ENCODE results near the gene TMEM184A. TPM values are rescaled to one million over a fixed set of nuclear protein-coding genes. Genes with fewer than 3 reads are reported as not detected.

TMEM184A gene
- total and polyA plus RNA-seq, 2 experiments from 2014 or later = 0.18 to 0.66 TPM

DNA sequence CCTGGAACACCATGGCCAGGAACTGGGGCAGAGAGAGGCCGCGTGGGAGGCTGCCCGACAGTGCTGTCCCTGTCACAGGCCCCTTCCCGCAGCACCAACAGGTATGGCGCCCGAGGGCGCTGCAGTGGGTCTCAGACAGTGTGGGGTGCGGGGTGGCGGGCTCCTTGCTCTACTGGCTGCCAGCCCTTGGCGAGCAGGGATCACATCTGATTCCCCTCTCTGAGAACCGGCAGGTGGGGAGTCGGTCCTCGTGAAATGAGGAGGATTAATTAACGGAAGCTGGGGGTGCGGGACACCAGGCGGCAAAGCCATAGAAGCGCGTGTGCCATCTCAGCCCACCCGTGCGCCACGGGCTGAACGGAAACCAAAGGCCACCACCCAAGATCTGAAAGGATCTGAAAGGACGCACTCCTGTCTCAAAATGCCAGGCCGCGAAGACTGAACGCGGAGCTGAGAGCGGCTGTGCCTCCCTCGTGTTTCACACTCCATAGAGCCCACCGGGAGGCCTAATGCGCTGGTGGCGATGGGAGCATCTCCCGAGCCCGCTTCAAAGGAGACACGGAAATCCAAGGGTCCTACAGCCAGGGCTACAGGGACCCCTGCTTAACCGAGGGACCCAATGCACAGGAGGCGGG lies 58.6 kb downstream of the TMEM184A start (continued):
- TF ChIP-seq, protein P1, sequence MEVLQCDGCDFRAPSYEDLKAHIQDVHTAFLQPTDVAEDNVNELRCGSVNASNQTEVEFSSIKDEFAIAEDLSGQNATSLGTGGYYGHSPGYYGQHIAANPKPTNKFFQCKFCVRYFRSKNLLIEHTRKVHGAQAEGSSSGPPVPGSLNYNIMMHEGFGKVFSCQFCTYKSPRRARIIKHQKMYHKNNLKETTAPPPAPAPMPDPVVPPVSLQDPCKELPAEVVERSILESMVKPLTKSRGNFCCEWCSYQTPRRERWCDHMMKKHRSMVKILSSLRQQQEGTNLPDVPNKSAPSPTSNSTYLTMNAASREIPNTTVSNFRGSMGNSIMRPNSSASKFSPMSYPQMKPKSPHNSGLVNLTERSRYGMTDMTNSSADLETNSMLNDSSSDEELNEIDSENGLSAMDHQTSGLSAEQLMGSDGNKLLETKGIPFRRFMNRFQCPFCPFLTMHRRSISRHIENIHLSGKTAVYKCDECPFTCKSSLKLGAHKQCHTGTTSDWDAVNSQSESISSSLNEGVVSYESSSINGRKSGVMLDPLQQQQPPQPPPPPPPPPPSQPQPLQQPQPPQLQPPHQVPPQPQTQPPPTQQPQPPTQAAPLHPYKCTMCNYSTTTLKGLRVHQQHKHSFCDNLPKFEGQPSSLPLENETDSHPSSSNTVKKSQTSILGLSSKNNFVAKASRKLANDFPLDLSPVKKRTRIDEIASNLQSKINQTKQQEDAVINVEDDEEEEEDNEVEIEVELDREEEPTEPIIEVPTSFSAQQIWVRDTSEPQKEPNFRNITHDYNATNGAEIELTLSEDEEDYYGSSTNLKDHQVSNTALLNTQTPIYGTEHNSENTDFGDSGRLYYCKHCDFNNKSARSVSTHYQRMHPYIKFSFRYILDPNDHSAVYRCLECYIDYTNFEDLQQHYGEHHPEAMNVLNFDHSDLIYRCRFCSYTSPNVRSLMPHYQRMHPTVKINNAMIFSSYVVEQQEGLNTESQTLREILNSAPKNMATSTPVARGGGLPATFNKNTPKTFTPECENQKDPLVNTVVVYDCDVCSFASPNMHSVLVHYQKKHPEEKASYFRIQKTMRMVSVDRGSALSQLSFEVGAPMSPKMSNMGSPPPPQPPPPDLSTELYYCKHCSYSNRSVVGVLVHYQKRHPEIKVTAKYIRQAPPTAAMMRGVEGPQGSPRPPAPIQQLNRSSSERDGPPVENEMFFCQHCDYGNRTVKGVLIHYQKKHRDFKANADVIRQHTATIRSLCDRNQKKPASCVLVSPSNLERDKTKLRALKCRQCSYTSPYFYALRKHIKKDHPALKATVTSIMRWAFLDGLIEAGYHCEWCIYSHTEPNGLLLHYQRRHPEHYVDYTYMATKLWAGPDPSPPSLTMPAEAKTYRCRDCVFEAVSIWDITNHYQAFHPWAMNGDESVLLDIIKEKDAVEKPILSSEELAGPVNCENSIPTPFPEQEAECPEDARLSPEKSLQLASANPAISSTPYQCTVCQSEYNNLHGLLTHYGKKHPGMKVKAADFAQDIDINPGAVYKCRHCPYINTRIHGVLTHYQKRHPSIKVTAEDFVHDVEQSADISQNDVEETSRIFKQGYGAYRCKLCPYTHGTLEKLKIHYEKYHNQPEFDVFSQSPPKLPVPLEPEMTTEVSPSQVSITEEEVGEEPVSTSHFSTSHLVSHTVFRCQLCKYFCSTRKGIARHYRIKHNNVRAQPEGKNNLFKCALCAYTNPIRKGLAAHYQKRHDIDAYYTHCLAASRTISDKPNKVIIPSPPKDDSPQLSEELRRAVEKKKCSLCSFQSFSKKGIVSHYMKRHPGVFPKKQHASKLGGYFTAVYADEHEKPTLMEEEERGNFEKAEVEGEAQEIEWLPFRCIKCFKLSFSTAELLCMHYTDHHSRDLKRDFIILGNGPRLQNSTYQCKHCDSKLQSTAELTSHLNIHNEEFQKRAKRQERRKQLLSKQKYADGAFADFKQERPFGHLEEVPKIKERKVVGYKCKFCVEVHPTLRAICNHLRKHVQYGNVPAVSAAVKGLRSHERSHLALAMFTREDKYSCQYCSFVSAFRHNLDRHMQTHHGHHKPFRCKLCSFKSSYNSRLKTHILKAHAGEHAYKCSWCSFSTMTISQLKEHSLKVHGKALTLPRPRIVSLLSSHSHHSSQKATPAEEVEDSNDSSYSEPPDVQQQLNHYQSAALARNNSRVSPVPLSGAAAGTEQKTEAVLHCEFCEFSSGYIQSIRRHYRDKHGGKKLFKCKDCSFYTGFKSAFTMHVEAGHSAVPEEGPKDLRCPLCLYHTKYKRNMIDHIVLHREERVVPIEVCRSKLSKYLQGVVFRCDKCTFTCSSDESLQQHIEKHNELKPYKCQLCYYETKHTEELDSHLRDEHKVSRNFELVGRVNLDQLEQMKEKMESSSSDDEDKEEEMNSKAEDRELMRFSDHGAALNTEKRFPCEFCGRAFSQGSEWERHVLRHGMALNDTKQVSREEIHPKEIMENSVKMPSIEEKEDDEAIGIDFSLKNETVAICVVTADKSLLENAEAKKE (CRISPR knock-in tag; IDR thresholded peaks at IDR 0.05) = no peak
- TF ChIP-seq CREB1 (CRISPR knock-in tag; IDR thresholded peaks at IDR 0.05; ENCODE audit: low read depth) (no peak), NANOG (IDR thresholded peaks at IDR 0.05; ENCODE audit: borderline replicate concordance) (no peak)

DNA sequence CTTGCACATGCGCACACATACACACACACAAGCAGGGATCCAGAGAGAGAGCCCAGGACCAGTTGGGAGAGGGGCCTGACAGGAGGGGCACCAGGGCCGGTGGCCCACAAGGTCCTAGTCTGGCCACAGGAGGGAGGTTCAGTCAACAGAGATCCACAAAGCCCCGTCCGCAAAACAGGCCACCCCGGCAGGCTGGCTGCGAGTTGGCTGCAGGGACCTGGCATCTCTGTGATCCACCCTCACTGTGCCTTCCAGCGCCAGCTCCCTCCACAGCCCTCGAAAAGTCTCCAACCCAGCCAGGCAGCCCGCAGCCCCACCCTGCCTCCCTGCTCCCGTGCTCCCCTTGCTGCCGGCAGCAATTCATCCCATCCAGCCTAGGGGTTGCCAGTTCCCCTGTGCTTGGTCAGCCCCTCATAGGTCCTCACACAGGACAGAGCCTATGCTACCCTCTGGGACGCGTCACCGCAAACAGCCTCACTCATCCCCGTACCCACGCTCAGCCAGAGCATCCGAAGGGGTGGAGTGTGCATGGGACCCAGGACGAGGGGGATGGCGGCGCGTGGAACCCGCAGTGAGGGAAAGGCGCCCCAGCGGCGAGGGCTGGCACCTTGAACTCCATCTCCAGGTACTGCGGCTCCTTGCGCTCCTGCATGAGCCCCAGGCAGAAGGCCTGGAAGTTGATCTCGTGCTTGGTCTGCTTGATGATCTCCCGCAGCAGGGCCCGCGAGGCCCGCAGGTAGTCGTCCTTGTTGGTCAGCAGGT lies 59.3 kb downstream of the TMEM184A start:
- H3K4me1 Mint-ChIP-seq = no peaks in the 10 kb centered on the region
- H3K36me3 ChIP-seq (ENCODE audit: insufficient read depth) = 0 out of 2 replicates have a peak, but pooled peaks cover 4% of the 10 kb centered on the region
- TF ChIP-seq NANOG (IDR thresholded peaks at IDR 0.05; ENCODE audit: borderline replicate concordance) (no peak), CREB1 (CRISPR knock-in tag; IDR thresholded peaks at IDR 0.05; ENCODE audit: low read depth) (no peak)
- TF ChIP-seq, protein P2, sequence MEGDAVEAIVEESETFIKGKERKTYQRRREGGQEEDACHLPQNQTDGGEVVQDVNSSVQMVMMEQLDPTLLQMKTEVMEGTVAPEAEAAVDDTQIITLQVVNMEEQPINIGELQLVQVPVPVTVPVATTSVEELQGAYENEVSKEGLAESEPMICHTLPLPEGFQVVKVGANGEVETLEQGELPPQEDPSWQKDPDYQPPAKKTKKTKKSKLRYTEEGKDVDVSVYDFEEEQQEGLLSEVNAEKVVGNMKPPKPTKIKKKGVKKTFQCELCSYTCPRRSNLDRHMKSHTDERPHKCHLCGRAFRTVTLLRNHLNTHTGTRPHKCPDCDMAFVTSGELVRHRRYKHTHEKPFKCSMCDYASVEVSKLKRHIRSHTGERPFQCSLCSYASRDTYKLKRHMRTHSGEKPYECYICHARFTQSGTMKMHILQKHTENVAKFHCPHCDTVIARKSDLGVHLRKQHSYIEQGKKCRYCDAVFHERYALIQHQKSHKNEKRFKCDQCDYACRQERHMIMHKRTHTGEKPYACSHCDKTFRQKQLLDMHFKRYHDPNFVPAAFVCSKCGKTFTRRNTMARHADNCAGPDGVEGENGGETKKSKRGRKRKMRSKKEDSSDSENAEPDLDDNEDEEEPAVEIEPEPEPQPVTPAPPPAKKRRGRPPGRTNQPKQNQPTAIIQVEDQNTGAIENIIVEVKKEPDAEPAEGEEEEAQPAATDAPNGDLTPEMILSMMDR (conservative IDR thresholded peaks at IDR 0.05; ENCODE audit: low read depth in 2 of 2) = no peak
- TF ChIP-seq, protein P3, sequence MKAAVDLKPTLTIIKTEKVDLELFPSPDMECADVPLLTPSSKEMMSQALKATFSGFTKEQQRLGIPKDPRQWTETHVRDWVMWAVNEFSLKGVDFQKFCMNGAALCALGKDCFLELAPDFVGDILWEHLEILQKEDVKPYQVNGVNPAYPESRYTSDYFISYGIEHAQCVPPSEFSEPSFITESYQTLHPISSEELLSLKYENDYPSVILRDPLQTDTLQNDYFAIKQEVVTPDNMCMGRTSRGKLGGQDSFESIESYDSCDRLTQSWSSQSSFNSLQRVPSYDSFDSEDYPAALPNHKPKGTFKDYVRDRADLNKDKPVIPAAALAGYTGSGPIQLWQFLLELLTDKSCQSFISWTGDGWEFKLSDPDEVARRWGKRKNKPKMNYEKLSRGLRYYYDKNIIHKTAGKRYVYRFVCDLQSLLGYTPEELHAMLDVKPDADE (IDR thresholded peaks at IDR 0.05) = no peak

More for the DNA sequence above, 59.3 kb downstream of the TMEM184A start:
- Mint-ChIP-seq H3K27ac (no peak overlapping the region), H3K9me3 (no peaks in the 10 kb centered on the region), H3K27me3 (ENCODE audit: insufficient read depth, low read depth, poor library complexity) (peaks cover 3% of the 10 kb centered on the region), H3K36me3 (ENCODE audit: low read depth) (peaks cover 38% of the 10 kb centered on the region), H3K4me3 (no peak overlapping the region)
- Histone ChIP-seq H3K27me3 (ENCODE audit: insufficient read depth) (no peaks in the 10 kb centered on the region), H3F3A (replicated peaks; ENCODE audit: low read depth) (no peaks in the 10 kb centered on the region), H3K4me2 (no peak overlapping the region), H3K4me3 (no peak overlapping the region), H3K79me2 (replicated peaks; ENCODE audit: insufficient read depth) (peaks cover 13% of the 10 kb centered on the region), H4K20me1 (replicated peaks; ENCODE audit: insufficient read depth) (peaks cover 4% of the 10 kb centered on the region; the same call in 1 of the 2 replicates), H3K27ac (ENCODE audit: low read depth) (no peak overlapping the region), H3K9me2 (ENCODE audit: insufficient read depth) (no peaks in the 10 kb centered on the region), H2AFZ (no peak overlapping the region), H3K4me1 (ENCODE audit: insufficient read depth) (no peaks in the 10 kb centered on the region)
- DNase-seq (ENCODE audit: low spot score) (no peak), ATAC-seq (no peak)
